Astrocyte (in vitro differentiated cells and primary cell): ENCODE measurements around the gene CRB2. TPM values are rescaled to one million over a fixed set of nuclear protein-coding genes. Genes with fewer than 3 reads are reported as not detected.
A peak's percentile ranks its signal among the peaks of the same experiment; 100 is the strongest.

Experiments
- DNase-seq: peaks from one replicate; pipeline ENCODE4 v3.0.0-alpha.2; 2010; ENCODE audit warnings: low read depth
- FAIRE-seq: peaks from 2 replicates; lab custom pipeline; 2011; peaks lifted over from hg19 to GRCh38; lab: Jason Lieb, UNC
- H2AFZ ChIP-seq: 2 replicates; pipeline ENCODE4 v1.6.0; 2012; ENCODE audit warnings: low read depth, low read length, inconsistent platforms
- H3K27ac ChIP-seq: 2 replicates; pipeline ENCODE4 v1.5.1; 2011; ENCODE audit warnings: low read depth, low read length, inconsistent platforms
- H3K27me3 ChIP-seq: 2 replicates; pipeline ENCODE4 v1.6.0; 2011; ENCODE audit warnings: low read length, inconsistent platforms; ENCODE audit not compliant: insufficient read depth
- H3K36me3 ChIP-seq: 2 replicates; pipeline ENCODE4 v1.5.1; 2011; ENCODE audit warnings: low read length, inconsistent platforms; ENCODE audit not compliant: insufficient read depth
- H3K4me1 ChIP-seq: 2 replicates; pipeline ENCODE4 v1.5.1; 2011; ENCODE audit warnings: low read length, inconsistent platforms; ENCODE audit not compliant: insufficient read depth
- H3K4me2 ChIP-seq: 2 replicates; pipeline ENCODE4 v1.6.0; 2012; ENCODE audit warnings: low read length, inconsistent platforms
- H3K4me3 ChIP-seq: 2 replicates; pipeline ENCODE4 v1.5.1; 2011; ENCODE audit warnings: low read depth, mild to moderate bottlenecking, low read length, inconsistent platforms; ENCODE audit not compliant: insufficient read depth
- H3K79me2 ChIP-seq: 2 replicates; pipeline ENCODE4 v1.6.0; 2012; ENCODE audit warnings: mild to moderate bottlenecking, low read length, inconsistent platforms; ENCODE audit not compliant: insufficient read depth
- H3K9ac ChIP-seq: 2 replicates; pipeline ENCODE4 v1.6.0; 2012; ENCODE audit warnings: mild to moderate bottlenecking, low read length, inconsistent platforms
- H3K9me3 ChIP-seq: 2 replicates; pipeline ENCODE4 v1.5.1; 2012; ENCODE audit warnings: low read depth, mild to moderate bottlenecking, low read length, inconsistent platforms; ENCODE audit not compliant: insufficient read depth
- H4K20me1 ChIP-seq: 2 replicates; pipeline ENCODE4 v1.6.0; 2012; ENCODE audit warnings: low read length, inconsistent platforms; ENCODE audit not compliant: insufficient read depth
- H3K27ac Mint-ChIP-seq: one replicate; pipeline ENCODE4 v1.8.0; 2021; ENCODE audit warnings: mild to moderate bottlenecking, mixed read lengths; ENCODE audit not compliant: unreplicated experiment
- H3K27me3 Mint-ChIP-seq: one replicate; pipeline ENCODE4 v1.8.0; 2021; ENCODE audit warnings: low read depth, mixed read lengths; ENCODE audit not compliant: unreplicated experiment
- H3K36me3 Mint-ChIP-seq: one replicate; pipeline ENCODE4 v1.8.0; 2021; ENCODE audit warnings: low read depth, mixed read lengths; ENCODE audit not compliant: unreplicated experiment
- H3K4me1 Mint-ChIP-seq: one replicate; pipeline ENCODE4 v1.8.0; 2021; ENCODE audit warnings: low read depth, mixed read lengths; ENCODE audit not compliant: unreplicated experiment
- H3K4me3 Mint-ChIP-seq: one replicate; pipeline ENCODE4 v1.8.0; 2021; ENCODE audit warnings: mild to moderate bottlenecking, moderate library complexity, mixed read lengths; ENCODE audit not compliant: unreplicated experiment
- H3K9me3 Mint-ChIP-seq: one replicate; pipeline ENCODE4 v1.8.0; 2021; ENCODE audit warnings: mild to moderate bottlenecking, mixed read lengths; ENCODE audit not compliant: unreplicated experiment
- EZH2 ChIP-seq: IDR thresholded peaks from 2 replicates; pipeline ENCODE4 v1.6.1; 2012; ENCODE audit warnings: mild to moderate bottlenecking, low read length, inconsistent platforms; ENCODE audit not compliant: insufficient read depth
- total RNA-seq: library from RNA; stranded (reverse); gene quantifications from 2 replicates; pipeline ENCODE4 v1.2.1, GENCODE V29; 2021
- TF ChIP-seq, protein P1 (sequence below): IDR thresholded peaks from 2 replicates; pipeline ENCODE4 v1.5.1; 2011; ENCODE audit warnings: low read depth, mild to moderate bottlenecking, inconsistent platforms, low read length, moderate library complexity; ENCODE audit not compliant: insufficient read depth

CRB2 gene
- total RNA-seq, 1 donor from 2014 or later, result 2.4 TPM

DNA sequence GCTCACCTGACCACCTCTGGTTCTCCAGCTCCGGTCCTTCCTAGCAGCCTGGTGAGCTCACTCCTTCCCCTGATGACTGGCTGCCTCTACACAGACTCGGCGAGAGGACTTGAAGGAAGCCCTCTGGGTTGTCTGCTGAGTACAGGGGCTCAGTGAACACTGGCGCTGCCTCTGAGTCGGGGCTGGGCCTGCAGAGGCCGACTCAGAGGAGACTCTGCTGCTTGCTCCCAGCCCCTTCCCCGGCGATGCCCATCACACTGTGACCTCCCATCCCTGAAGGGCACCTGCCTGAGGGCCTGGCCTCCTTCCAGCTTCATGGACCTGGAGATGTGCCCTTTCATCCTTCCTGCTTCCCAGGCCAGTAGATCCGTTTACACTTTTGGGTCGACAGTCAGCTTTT, 22.0 kb downstream of the CRB2 start:
- no peaks in the 10 kb centered on the region for H3K9me3 ChIP-seq
- FAIRE-seq, result no peak
- no peaks in the 10 kb centered on the region for H3K9me3 Mint-ChIP-seq
- DNase-seq, result no peak
- no peaks in the 10 kb centered on the region for H3K36me3 ChIP-seq
- H3K4me3 ChIP-seq, result no peak overlapping the region
- H3K4me1 Mint-ChIP-seq, result peaks cover 5% of the 10 kb centered on the region
- no peak overlapping the region for H3K4me3 Mint-ChIP-seq
- H3K9ac ChIP-seq, result no peak overlapping the region
- H3K4me1 ChIP-seq, result peaks cover 13% of the 10 kb centered on the region
- no peaks in the 10 kb centered on the region for H3K36me3 Mint-ChIP-seq
- H3K27ac ChIP-seq, result no peak overlapping the region
- TF ChIP-seq, protein P1, sequence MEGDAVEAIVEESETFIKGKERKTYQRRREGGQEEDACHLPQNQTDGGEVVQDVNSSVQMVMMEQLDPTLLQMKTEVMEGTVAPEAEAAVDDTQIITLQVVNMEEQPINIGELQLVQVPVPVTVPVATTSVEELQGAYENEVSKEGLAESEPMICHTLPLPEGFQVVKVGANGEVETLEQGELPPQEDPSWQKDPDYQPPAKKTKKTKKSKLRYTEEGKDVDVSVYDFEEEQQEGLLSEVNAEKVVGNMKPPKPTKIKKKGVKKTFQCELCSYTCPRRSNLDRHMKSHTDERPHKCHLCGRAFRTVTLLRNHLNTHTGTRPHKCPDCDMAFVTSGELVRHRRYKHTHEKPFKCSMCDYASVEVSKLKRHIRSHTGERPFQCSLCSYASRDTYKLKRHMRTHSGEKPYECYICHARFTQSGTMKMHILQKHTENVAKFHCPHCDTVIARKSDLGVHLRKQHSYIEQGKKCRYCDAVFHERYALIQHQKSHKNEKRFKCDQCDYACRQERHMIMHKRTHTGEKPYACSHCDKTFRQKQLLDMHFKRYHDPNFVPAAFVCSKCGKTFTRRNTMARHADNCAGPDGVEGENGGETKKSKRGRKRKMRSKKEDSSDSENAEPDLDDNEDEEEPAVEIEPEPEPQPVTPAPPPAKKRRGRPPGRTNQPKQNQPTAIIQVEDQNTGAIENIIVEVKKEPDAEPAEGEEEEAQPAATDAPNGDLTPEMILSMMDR, result no peak
- no peak for TF ChIP-seq EZH2
- H3K4me2 ChIP-seq, result no peak overlapping the region
- H3K27ac Mint-ChIP-seq, result no peak overlapping the region
- H3K79me2 ChIP-seq, result no peaks in the 10 kb centered on the region
- H4K20me1 ChIP-seq, result no peaks in the 10 kb centered on the region
- H3K27me3 Mint-ChIP-seq, result peaks cover 7% of the 10 kb centered on the region
- H2AFZ ChIP-seq, result no peak overlapping the region
- peaks cover 13% of the 10 kb centered on the region for H3K27me3 ChIP-seq

DNA sequence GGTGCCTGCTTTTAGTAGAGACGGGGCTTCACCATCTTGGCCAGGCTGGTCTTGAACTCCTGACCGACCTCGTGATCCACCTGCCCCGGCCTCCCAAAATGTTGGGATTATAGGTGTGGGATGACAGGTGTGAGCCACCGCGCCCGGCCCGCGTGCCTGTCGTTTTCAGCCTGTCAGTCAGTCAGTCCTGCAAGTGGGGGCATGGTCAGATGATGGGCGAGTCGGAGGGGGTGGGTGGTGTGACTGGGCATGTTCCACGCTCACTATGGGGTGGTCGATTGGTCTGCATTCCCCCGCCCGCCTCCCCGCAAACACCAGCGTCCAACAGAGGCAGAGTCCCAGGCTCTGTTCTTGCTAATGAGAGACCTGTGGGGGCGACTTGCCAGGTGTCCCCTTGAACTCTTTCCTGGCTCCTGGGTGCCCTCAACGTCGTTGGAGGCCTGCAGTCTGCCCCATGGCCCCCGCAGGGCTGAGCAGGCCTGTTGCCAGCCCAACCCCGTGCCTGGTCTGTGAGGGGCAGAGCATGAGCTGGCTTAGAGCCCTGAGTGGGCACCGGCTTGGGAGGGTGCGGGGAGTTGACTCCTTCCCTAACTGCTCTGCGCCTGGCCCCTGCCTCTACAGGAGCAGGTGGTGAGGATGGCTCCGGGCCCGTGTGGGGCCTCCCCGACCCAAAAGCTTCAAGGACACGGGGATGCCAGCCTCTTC, 23.1 kb downstream of the CRB2 start:
- Mint-ChIP-seq H3K27me3 (peaks cover 6% of the 10 kb centered on the region), H3K4me1 (peaks cover 5% of the 10 kb centered on the region), H3K27ac (no peak overlapping the region), H3K9me3 (no peaks in the 10 kb centered on the region), H3K36me3 (no peaks in the 10 kb centered on the region), H3K4me3 (no peak overlapping the region)
- Histone ChIP-seq H3K36me3 (no peaks in the 10 kb centered on the region), H3K27me3 (peaks cover 8% of the 10 kb centered on the region), H3K9me3 (no peaks in the 10 kb centered on the region), H3K4me2 (no peak overlapping the region), H3K79me2 (no peaks in the 10 kb centered on the region), H3K4me1 (peaks cover 13% of the 10 kb centered on the region), H3K4me3 (no peak overlapping the region), H4K20me1 (no peaks in the 10 kb centered on the region), H2AFZ (no peak overlapping the region), H3K27ac (no peak overlapping the region), H3K9ac (no peak overlapping the region)
- DNase-seq, result no peak
- no peak for TF ChIP-seq EZH2
- no peak for FAIRE-seq

DNA sequence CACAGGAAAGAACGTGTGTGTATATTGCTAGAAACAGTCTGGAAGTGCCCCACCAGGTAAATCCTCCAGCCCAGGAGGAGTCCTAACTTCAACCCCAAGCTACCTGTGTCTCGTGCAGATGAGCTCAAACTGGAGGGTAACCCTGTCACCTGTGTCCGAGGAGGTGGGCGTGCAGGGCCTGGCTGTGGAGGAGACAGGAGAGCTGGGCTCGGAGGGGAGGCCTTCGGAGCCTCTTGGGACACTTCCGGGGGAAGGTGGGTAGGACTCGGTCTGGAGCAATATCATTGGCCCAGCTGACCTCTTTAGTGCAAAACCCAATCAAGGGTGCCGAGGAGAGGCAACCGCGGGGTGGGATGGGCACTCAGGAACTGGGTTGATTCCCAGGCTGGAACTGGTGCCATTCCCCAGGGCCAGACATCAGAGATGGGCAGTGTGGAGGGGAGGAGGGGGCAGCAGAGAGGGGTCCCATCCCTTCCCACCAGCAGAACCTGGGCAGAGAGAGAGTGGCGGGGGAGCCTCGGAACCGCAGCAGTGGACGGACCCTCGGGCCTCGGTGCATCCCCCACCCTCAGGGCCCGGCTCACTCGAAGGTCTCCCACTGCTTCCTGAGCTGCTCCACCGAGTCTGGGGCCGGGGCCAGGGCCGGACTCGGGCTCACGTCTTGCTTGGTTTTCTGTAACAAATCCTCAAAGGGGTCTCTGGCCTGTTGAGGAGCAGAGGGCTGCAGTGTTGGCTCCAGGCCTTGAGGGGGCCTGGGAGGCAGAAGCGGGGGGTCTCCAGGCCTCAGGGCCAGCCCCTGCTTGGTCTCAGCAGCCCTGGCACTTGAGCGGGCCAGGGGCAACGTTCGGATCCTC, 25.1 kb downstream of the CRB2 start:
- Histone ChIP-seq H3K4me2 (no peak overlapping the region), H3K9ac (no peak overlapping the region), H3K9me3 (no peaks in the 10 kb centered on the region), H3K27me3 (peaks cover 2% of the 10 kb centered on the region), H3K79me2 (no peaks in the 10 kb centered on the region), H3K27ac (no peak overlapping the region), H2AFZ (no peak overlapping the region), H3K36me3 (no peaks in the 10 kb centered on the region), H3K4me1 (peaks cover 7% of the 10 kb centered on the region), H4K20me1 (no peaks in the 10 kb centered on the region), H3K4me3 (no peak overlapping the region)
- peak overlapping the region; percentile 47 for H3K27ac Mint-ChIP-seq
- no peak for DNase-seq
- TF ChIP-seq, protein P1, result no peak
- TF ChIP-seq EZH2, result no peak
- no peak overlapping the region for H3K4me3 Mint-ChIP-seq
- peaks cover 5% of the 10 kb centered on the region for H3K4me1 Mint-ChIP-seq
- H3K27me3 Mint-ChIP-seq, result peaks cover 11% of the 10 kb centered on the region
- FAIRE-seq, result no peak
- H3K9me3 Mint-ChIP-seq, result no peaks in the 10 kb centered on the region
- no peaks in the 10 kb centered on the region for H3K36me3 Mint-ChIP-seq
